Retinal pigment epithelial cell (primary cell): ENCODE data around the gene OSTN.

ENCODE experiments used
- DNase-seq: peaks from one replicate; pipeline ENCODE4 v3.0.0-alpha.2; 2010; ENCODE audit warnings: low read depth
- H3K4me3 ChIP-seq: 2 replicates; pipeline ENCODE4 v1.5.1; 2011; ENCODE audit warnings: mild to moderate bottlenecking, low read length, control low read depth, moderate library complexity
- CTCF ChIP-seq: conservative IDR thresholded peaks from 2 replicates; pipeline ENCODE4 v1.5.1; 2011; ENCODE audit warnings: low read depth, low read length, control low read depth, inconsistent platforms

Gene OSTN

GRCh38 chr3:191227541-191227940 lies 28.5 kb downstream of the OSTN start:
- TF ChIP-seq CTCF = no peak
- DNase-seq = no peak
- no peak overlapping the region for H3K4me3 ChIP-seq

- no peak for TF ChIP-seq CTCF
- DNase-seq = no peak
- H3K4me3 ChIP-seq = no peak overlapping the region
These were observed 35.2 kb downstream of the OSTN start for GRCh38 chr3:191234216-191234615.

- H3K4me3 ChIP-seq = no peak overlapping the region
- TF ChIP-seq CTCF = no peak
- no peak for DNase-seq
These were observed 36.6 kb downstream of the OSTN start for GRCh38 chr3:191235331-191236314.

GRCh38 chr3:191236646-191237045 lies 37.6 kb downstream of the OSTN start:
- no peak overlapping the region for H3K4me3 ChIP-seq
- no peak for TF ChIP-seq CTCF
- no peak for DNase-seq

- no peak for TF ChIP-seq CTCF
- H3K4me3 ChIP-seq = no peak overlapping the region
- DNase-seq = no peak
These were observed 38.2 kb downstream of the OSTN start for GRCh38 chr3:191237047-191237882.

GRCh38 chr3:191238321-191238817 lies 39.3 kb downstream of the OSTN start:
- no peak overlapping the region for H3K4me3 ChIP-seq
- no peak for TF ChIP-seq CTCF
- DNase-seq = no peak
